Astrocyte of the spinal cord (primary cell): ENCODE results near the gene ULK4.

ENCODE experiments used
- DNase-seq: peaks from one replicate; pipeline ENCODE4 v3.0.0; 2011; ENCODE audit warnings: low read depth, low spot score
- H3K4me3 ChIP-seq: 2 replicates; pipeline ENCODE4 v1.5.1; 2011; ENCODE audit warnings: low read depth, mild to moderate bottlenecking, low read length, moderate library complexity
- CTCF ChIP-seq: IDR thresholded peaks from 2 replicates; pipeline ENCODE4 v1.5.1; 2012; ENCODE audit warnings: low read depth, mild to moderate bottlenecking, low read length, inconsistent platforms
- in situ Hi-C: cut with HindIII; loops from 2 replicates; pipeline ENCODE4 v1.10.0; 2017; ENCODE audit warnings: low sequenced_read_pairs

Gene ULK4

GRCh38 chr3:41690766-41691563 lies 270.9 kb downstream of the ULK4 start:
- TF ChIP-seq CTCF, result no peak
- H3K4me3 ChIP-seq, result no peak overlapping the region
- DNase-seq, result peak; percentile 32
- in situ Hi-C loops, result loop anchor here (25.0 kb wide), 1 partner anchor 1104 kb away; no protein-coding TSS in a partner anchor

GRCh38 chr3:41688595-41689380 lies 273.1 kb downstream of the ULK4 start:
- no peak for TF ChIP-seq CTCF
- no peak overlapping the region for H3K4me3 ChIP-seq
- in situ Hi-C loops, result loop anchor here (25.0 kb wide), 1 partner anchor 1101 kb away; no protein-coding TSS in a partner anchor
- DNase-seq, result peak; percentile 89

GRCh38 chr3:41684797-41685735 lies 276.8 kb downstream of the ULK4 start:
- no peak overlapping the region for H3K4me3 ChIP-seq
- TF ChIP-seq CTCF, result no peak
- DNase-seq, result peak; percentile 75
- in situ Hi-C loops, result loop anchor here (25.0 kb wide), 1 partner anchor 1098 kb away; no protein-coding TSS in a partner anchor

- in situ Hi-C loops, result loop anchor here (25.0 kb wide), 1 partner anchor 1097 kb away; no protein-coding TSS in a partner anchor
- no peak for TF ChIP-seq CTCF
- H3K4me3 ChIP-seq, result no peak overlapping the region
- DNase-seq, result peak; percentile 72
Measured at GRCh38 chr3:41683666-41684350, 278.1 kb downstream of the ULK4 start.

- no peak overlapping the region for H3K4me3 ChIP-seq
- DNase-seq, result peak; percentile 91
- no peak for TF ChIP-seq CTCF
- in situ Hi-C loops, result loop anchor here (25.0 kb wide), 1 partner anchor 1096 kb away; no protein-coding TSS in a partner anchor
Measured at GRCh38 chr3:41682996-41683395, 278.9 kb downstream of the ULK4 start.
